ENCODE results near the gene ASTL. TPM values are rescaled to one million over a fixed set of nuclear protein-coding genes. Genes with fewer than 3 reads are reported as not detected.

Gene ASTL
- total RNA-seq, 4 donors from 2014 or later = not detected

- no peaks in the 10 kb centered on the region for H3K36me3 ChIP-seq
- no peaks in the 10 kb centered on the region for H3K27me3 ChIP-seq
- no peak overlapping the region for H3K4me3 ChIP-seq
- TF ChIP-seq CTCF (IDR thresholded peaks at IDR 0.05 in 4 of 5, conservative IDR thresholded peaks at IDR 0.05 in 1 of 5) = no peak
- no peak for TF ChIP-seq POLR2A (IDR thresholded peaks at IDR 0.05)
- in situ Hi-C loops (cut with MboI; ENCODE audit: low sequenced_read_pairs in 4 of 4) (loop anchor here in 2 of 4 donors (25.0 kb wide), 2 partner anchors 121 to 371 kb away; partner anchors contain the start of genes CIAO1 (in 1 of the 2), NEURL3 (in 1 of the 2) and TMEM127 (in 1 of the 2)), intact Hi-C loops (cut with DNase I; ENCODE audit: low total_unique reads) (no loop called here)
- ATAC-seq (no peak), DNase-seq (no peak)
- no peaks in the 10 kb centered on the region for H3K9me3 ChIP-seq
- H3K27ac ChIP-seq = no peak overlapping the region
- H3K4me1 ChIP-seq = peaks cover 0 to 7% of the 10 kb centered on the region in 2 donors
Measured at GRCh38 chr2:96140941-96141623, 2.8 kb upstream of the ASTL start.

- Histone ChIP-seq H3K4me1 (peaks cover 0 to 3% of the 10 kb centered on the region in 2 donors), H3K27me3 (no peaks in the 10 kb centered on the region), H3K27ac (no peak overlapping the region), H3K36me3 (no peaks in the 10 kb centered on the region), H3K4me3 (no peak overlapping the region), H3K9me3 (no peaks in the 10 kb centered on the region)
- in situ Hi-C loops (cut with MboI; ENCODE audit: low sequenced_read_pairs in 4 of 4) = loop anchor here in 2 of 4 donors (25.0 kb wide), 2 partner anchors 123 to 373 kb away; partner anchors contain the start of genes CIAO1 (in 1 of the 2), NEURL3 (in 1 of the 2) and TMEM127 (in 1 of the 2)
- no peak for ATAC-seq
- intact Hi-C loops (cut with DNase I; ENCODE audit: low total_unique reads) = loop anchor here (10.0 kb wide), 1 partner anchor 366 kb away; the partner anchor contains the start of gene NEURL3
- TF ChIP-seq POLR2A (IDR thresholded peaks at IDR 0.05) (no peak), CTCF (IDR thresholded peaks at IDR 0.05 in 4 of 5, conservative IDR thresholded peaks at IDR 0.05 in 1 of 5) (no peak)
- no peak for DNase-seq
Measured at GRCh38 chr2:96139181-96139758, 968 bp upstream of the ASTL start.

- H3K4me1 ChIP-seq = no peaks in the 10 kb centered on the region
- DNase-seq (no peak), ATAC-seq (no peak)
- no peaks in the 10 kb centered on the region for H3K36me3 ChIP-seq
- no peaks in the 10 kb centered on the region for H3K27me3 ChIP-seq
- no peak overlapping the region for H3K4me3 ChIP-seq
- TF ChIP-seq POLR2A (IDR thresholded peaks at IDR 0.05) (no peak), CTCF (IDR thresholded peaks at IDR 0.05 in 4 of 5, conservative IDR thresholded peaks at IDR 0.05 in 1 of 5) (no peak)
- no peak overlapping the region for H3K27ac ChIP-seq
- intact Hi-C loops (cut with DNase I; ENCODE audit: low total_unique reads) = loop anchor here (10.0 kb wide), 1 partner anchor 367 kb away; the partner anchor contains the start of gene NEURL3
- in situ Hi-C loops (cut with MboI; ENCODE audit: low sequenced_read_pairs in 4 of 4) = loop anchor here in 2 of 4 donors (25.0 kb wide), 2 partner anchors 125 to 375 kb away; partner anchors contain the start of genes CIAO1 (in 1 of the 2), NEURL3 (in 1 of the 2) and TMEM127 (in 1 of the 2)
- no peaks in the 10 kb centered on the region for H3K9me3 ChIP-seq
Measured at GRCh38 chr2:96137321-96138178, 752 bp downstream of the ASTL start.

- Histone ChIP-seq H3K4me1 (no peaks in the 10 kb centered on the region), H3K27me3 (no peaks in the 10 kb centered on the region), H3K9me3 (no peaks in the 10 kb centered on the region), H3K36me3 (no peaks in the 10 kb centered on the region), H3K27ac (no peak overlapping the region), H3K4me3 (no peak overlapping the region)
- in situ Hi-C loops (cut with MboI; ENCODE audit: low sequenced_read_pairs in 4 of 4) (loop anchor here in 2 of 4 donors (25.0 kb wide), 2 partner anchors 126 to 376 kb away; partner anchors contain the start of genes CIAO1 (in 1 of the 2), NEURL3 (in 1 of the 2) and TMEM127 (in 1 of the 2)), intact Hi-C loops (cut with DNase I; ENCODE audit: low total_unique reads) (loop anchor here (10.0 kb wide), 1 partner anchor 369 kb away; the partner anchor contains the start of gene NEURL3)
- TF ChIP-seq POLR2A (IDR thresholded peaks at IDR 0.05) (no peak), CTCF (IDR thresholded peaks at IDR 0.05 in 4 of 5, conservative IDR thresholded peaks at IDR 0.05 in 1 of 5) (no peak)
- ATAC-seq = no peak
- no peak for DNase-seq
Measured at GRCh38 chr2:96136129-96136720, 2.1 kb downstream of the ASTL start.

Data from gastrocnemius medialis (tissue), 4 donors.